EH (cell line): ENCODE measurements around the gene MRPS5.
A peak's percentile ranks its signal among the peaks of the same experiment; 100 is the strongest.
"Not testable (repeated sequence)": the region's sequence is repeated elsewhere in the genome, so short reads cannot be mapped to it uniquely, and the experiment has no call there.

Source experiments
- DNase-seq: peaks from one replicate; pipeline ENCODE4 v3.0.0-alpha.2; 2015; ENCODE audit warnings: low read depth

MRPS5 gene

GRCh38 chr2:95046371-95047112 lies 75.1 kb downstream of the MRPS5 start:
- no peak for DNase-seq

GRCh38 chr2:95044601-95045000 lies 77.0 kb downstream of the MRPS5 start:
- DNase-seq: no peak

GRCh38 chr2:95043300-95044093 lies 78.1 kb downstream of the MRPS5 start:
- DNase-seq: peak; percentile 72

GRCh38 chr2:95042472-95043271 lies 78.9 kb downstream of the MRPS5 start:
- no peak for DNase-seq

- no peak for DNase-seq
Measured at GRCh38 chr2:95041824-95042442, 79.7 kb downstream of the MRPS5 start.

GRCh38 chr2:95041060-95041823 lies 80.4 kb downstream of the MRPS5 start:
- no peak for DNase-seq

- no peak for DNase-seq
Measured at GRCh38 chr2:95040426-95040825, 81.2 kb downstream of the MRPS5 start.

- no peak for DNase-seq
Measured at GRCh38 chr2:95039978-95040377, 81.6 kb downstream of the MRPS5 start.

- DNase-seq: no peak
Measured at GRCh38 chr2:95039363-95039762, 82.2 kb downstream of the MRPS5 start.

GRCh38 chr2:95038635-95039298 lies 82.8 kb downstream of the MRPS5 start:
- DNase-seq: no peak

- DNase-seq: not testable (repeated sequence)
Measured at GRCh38 chr2:95037841-95038585, 83.6 kb downstream of the MRPS5 start.

GRCh38 chr2:95037384-95037839 lies 84.2 kb downstream of the MRPS5 start:
- no peak for DNase-seq

GRCh38 chr2:95036596-95037383 lies 84.8 kb downstream of the MRPS5 start:
- no peak for DNase-seq
